B cell (primary cell): Measurements from ENCODE around the gene PCDH15. TPM values are rescaled to one million over a fixed set of nuclear protein-coding genes. Genes with fewer than 3 reads are reported as not detected.

Experiments used
- ATAC-seq: fragments of 200-7000 bp; cut with Tn5 transposase; one replicate; pipeline ENCODE4 v1.10.0; 2021; ENCODE audit warnings: low read depth, mild to moderate bottlenecking, moderate number of reproducible peaks, moderate library complexity
- CTCF ChIA-PET: fragments of 350-600 bp; sonication (Branson Sonifier 250); formaldehyde crosslinking; loops from one replicate; lab custom pipeline; 2021; ENCODE audit warnings: antibody characterized with exemption, inconsistent platforms; lab: Charles Lee
- POLR2A ChIA-PET: fragments of 350-600 bp; sonication (Branson Sonifier 250); formaldehyde crosslinking; loops from one replicate; lab custom pipeline; 2021; ENCODE audit warnings: antibody characterized with exemption; lab: Charles Lee
- DNase-seq: peaks from one replicate; pipeline ENCODE4 v3.0.0; 2013
- H2AFZ ChIP-seq: 2 replicates; pipeline ENCODE4 v1.6.1; 2012; ENCODE audit warnings: mild to moderate bottlenecking, low read depth, low read length; ENCODE audit not compliant: insufficient read depth, poor library complexity, severe bottlenecking
- H3K27ac ChIP-seq, 2 donors: 1 replicate in 1 of 2; 2 replicates in 1 of 2; pipeline ENCODE4 v1.5.1; 2012 to 2013; ENCODE audit warnings: low read length in 2 of 2, mild to moderate bottlenecking in 2 of 2, moderate library complexity in 1 of 2
- H3K27me3 ChIP-seq, 4 experiments: fragments of 200-600 bp in 1 of 4; sonication (generic) in 1 of 4; replicated peaks in 1 of 4; 1 replicate in 2 of 4; 2 replicates in 2 of 4; pipeline versions ENCODE4 v1.6.1 to v1.7.0; 2013 to 2016; ENCODE audit warnings: low read length in 3 of 4, mild to moderate bottlenecking in 2 of 4, mixed read lengths in 1 of 4, moderate library complexity in 1 of 4; ENCODE audit not compliant: insufficient read depth in 4 of 4, control insufficient read depth in 3 of 4; ENCODE audit errors: control extremely low read depth in 1 of 4
- H3K36me3 ChIP-seq, 2 experiments: replicated peaks in 1 of 2; 1 replicate in 1 of 2; 2 replicates in 1 of 2; pipeline versions ENCODE4 v1.6.1 to v1.7.1; 2013; ENCODE audit warnings: low read length in 1 of 2; ENCODE audit not compliant: insufficient read depth in 2 of 2, control insufficient read depth in 1 of 2; ENCODE audit errors: control extremely low read depth in 1 of 2, extremely low read depth in 1 of 2
- H3K4me1 ChIP-seq, 2 donors: fragments of 200-600 bp in 1 of 2; sonication (generic) in 1 of 2; 1 replicate in 1 of 2; 2 replicates in 1 of 2; pipeline versions ENCODE4 v1.5.1 to v1.6.1; 2013 to 2017; ENCODE audit warnings: low read length in 2 of 2; ENCODE audit not compliant: control insufficient read depth in 2 of 2, insufficient read depth in 2 of 2
- H3K4me2 ChIP-seq: replicated peaks from 2 replicates; pipeline ENCODE3; 2012; ENCODE audit warnings: mild to moderate bottlenecking, low read depth, low read length; ENCODE audit not compliant: poor library complexity, severe bottlenecking
- H3K4me3 ChIP-seq, 5 experiments: fragments of 200-600 bp in 1 of 5; sonication (generic) in 1 of 5; 1 replicate in 3 of 5; 2 replicates in 2 of 5; pipeline versions ENCODE4 v1.5.1 to v1.7.0; 2011 to 2016; ENCODE audit warnings: low read length in 4 of 5, mild to moderate bottlenecking in 4 of 5, low read depth in 2 of 5, control low read depth in 1 of 5, moderate library complexity in 1 of 5; ENCODE audit not compliant: insufficient read depth in 1 of 5; ENCODE audit errors: control extremely low read depth in 1 of 5, extremely low read depth in 1 of 5
- H3K79me2 ChIP-seq: fragments of 200-600 bp; sonication (generic); one replicate; pipeline ENCODE4 v1.6.0; 2016; ENCODE audit warnings: low read length; ENCODE audit not compliant: control insufficient read depth, insufficient read depth
- H3K9ac ChIP-seq: fragments of 200-600 bp; sonication (generic); 2 replicates; pipeline ENCODE4 v1.6.1; 2017; ENCODE audit warnings: mild to moderate bottlenecking, low read length, moderate library complexity
- H3K9me3 ChIP-seq, 3 donors: one replicate each; pipeline versions ENCODE4 v1.6.1 to v1.7.1; 2013; ENCODE audit warnings: low read length in 2 of 3; ENCODE audit not compliant: control insufficient read depth in 2 of 3, insufficient read depth in 1 of 3; ENCODE audit errors: control extremely low read depth in 1 of 3
- H4K20me1 ChIP-seq: 2 replicates; pipeline ENCODE4 v1.6.0; 2012; ENCODE audit warnings: mild to moderate bottlenecking, low read length; ENCODE audit not compliant: insufficient read depth, control insufficient read depth, poor library complexity, severe bottlenecking
- H3K27ac Mint-ChIP-seq: one replicate; pipeline ENCODE4 v1.8.0; 2021; ENCODE audit warnings: mixed read lengths
- H3K27me3 Mint-ChIP-seq: one replicate; pipeline ENCODE4 v1.8.0; 2021; ENCODE audit warnings: mixed read lengths
- H3K4me1 Mint-ChIP-seq: one replicate; pipeline ENCODE4 v1.8.0; 2021; ENCODE audit warnings: mixed read lengths
- H3K4me3 Mint-ChIP-seq: one replicate; pipeline ENCODE4 v1.8.0; 2021; ENCODE audit warnings: mixed read lengths
- H3K9me3 Mint-ChIP-seq: one replicate; pipeline ENCODE4 v1.8.0; 2022; ENCODE audit warnings: mixed read lengths; ENCODE audit not compliant: insufficient read depth
- EZH2 ChIP-seq: IDR thresholded peaks from 2 replicates; pipeline ENCODE4 v1.6.1; 2012; ENCODE audit warnings: borderline replicate concordance, low read depth, mild to moderate bottlenecking, moderate library complexity, low read length; ENCODE audit not compliant: insufficient read depth, poor library complexity, severe bottlenecking
- WGBS: methylation state at CpG from one replicate; pipeline ENCODE4 v1.1.5; 2013; ENCODE audit warnings: missing lambda C conversion rate; ENCODE audit not compliant: insufficient coverage; 5-methylcytosine and 5-hydroxymethylcytosine counted together
- intact Hi-C: fragments of 100-400 bp; cut with micrococcal nuclease; formaldehyde crosslinking; loops from one replicate; pipeline ENCODE4 v1.10.0; 2022
- polyA plus RNA-seq: library from polyadenylated mRNA; depleted of rRNA; stranded (reverse); fragments of >200 nt; gene quantifications from 2 replicates; pipeline ENCODE4 v1.2.3, GENCODE V29; 2012
- total RNA-seq, 2 donors: library from RNA; stranded (reverse); fragments of 120-200 nt in 1 of 2; gene quantifications; 1 replicate in 1 of 2; 2 replicates in 1 of 2; pipeline versions ENCODE4 v1.2.3 to v1.2.4, GENCODE V29; 2013 to 2022
- TF ChIP-seq, protein P1 (sequence below): fragments of 200-600 bp; IDR thresholded peaks from one replicate; pipeline ENCODE4 v1.8.0; 2022; ENCODE audit warnings: antibody characterized with exemption, mild to moderate bottlenecking

PCDH15 gene
- total and polyA plus RNA-seq, 2 donors (not counting 1 experiment from before 2014, with no cell fraction given): not detected

DNA sequence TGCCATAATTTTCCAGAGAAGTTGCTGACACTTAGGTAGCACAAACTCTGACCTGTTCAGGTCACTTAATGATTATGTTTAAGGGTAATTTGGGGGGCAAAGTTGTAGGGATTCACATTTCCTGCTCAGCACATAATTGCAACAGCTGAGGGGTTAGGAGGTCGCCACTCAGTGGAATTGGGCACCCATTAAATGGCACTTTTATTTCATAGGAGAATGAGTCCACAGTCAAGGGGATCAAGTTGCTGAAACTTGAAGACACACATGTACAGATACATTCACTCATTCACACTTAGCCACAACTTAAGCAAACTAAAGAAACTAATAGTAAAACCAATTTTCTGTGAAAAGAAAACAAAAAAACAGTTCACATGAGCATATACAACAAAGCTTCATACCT lies 1.5 kb downstream of the PCDH15 start:
- ATAC-seq: no peak
- intact Hi-C loops: no loop called here

DNA sequence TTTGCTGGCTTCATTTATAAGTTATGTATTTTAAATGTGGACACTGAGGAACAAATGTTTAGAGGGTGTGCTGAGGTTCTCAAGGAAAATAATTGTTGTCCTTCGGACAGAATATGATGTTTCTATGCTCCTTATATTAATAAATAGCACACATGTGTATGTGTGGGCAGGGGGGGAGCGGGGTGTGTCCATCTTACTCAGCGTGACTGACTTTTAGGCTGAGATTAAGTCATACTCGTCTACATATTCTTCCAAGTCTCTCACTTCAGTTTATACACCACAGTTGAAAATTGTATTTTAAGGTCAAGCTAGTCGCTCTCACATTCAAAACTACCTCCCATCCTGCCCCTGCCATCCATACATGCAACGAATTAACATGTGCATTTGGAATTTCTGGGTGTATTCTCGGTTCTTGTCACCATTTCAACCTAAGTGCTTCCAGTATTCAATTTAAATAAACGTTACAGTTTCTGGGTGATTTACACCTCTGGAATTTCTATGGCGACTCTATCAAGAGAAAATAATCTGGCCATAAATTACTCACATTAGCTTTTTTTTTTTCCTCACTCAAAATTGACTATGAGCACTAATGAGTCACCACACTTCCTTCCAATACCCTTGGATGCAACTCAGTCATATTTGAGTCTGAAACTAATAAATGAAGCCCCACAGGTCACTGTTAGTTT lies 3.3 kb downstream of the PCDH15 start:
- Histone ChIP-seq H3K36me3 (no peaks in the 10 kb centered on the region), H3K4me3 (no peak overlapping the region), H3K9me3 (no peaks in the 10 kb centered on the region), H4K20me1 (no peaks in the 10 kb centered on the region), H3K79me2 (no peaks in the 10 kb centered on the region), H3K27me3 (no peaks in the 10 kb centered on the region), H2AFZ (no peak overlapping the region), H3K27ac (no peak overlapping the region), H3K4me1 (no peaks in the 10 kb centered on the region), H3K4me2 (no peak overlapping the region), H3K9ac (no peak overlapping the region)
- POLR2A ChIA-PET: no interaction called here
- H3K4me1 Mint-ChIP-seq: no peaks in the 10 kb centered on the region
- ATAC-seq (no peak), DNase-seq (no peak)
- no peaks in the 10 kb centered on the region for H3K9me3 Mint-ChIP-seq
- no peak overlapping the region for H3K4me3 Mint-ChIP-seq
- no peaks in the 10 kb centered on the region for H3K27me3 Mint-ChIP-seq
- H3K27ac Mint-ChIP-seq: no peak overlapping the region
- CTCF ChIA-PET: no interaction called here
- TF ChIP-seq, protein P1, sequence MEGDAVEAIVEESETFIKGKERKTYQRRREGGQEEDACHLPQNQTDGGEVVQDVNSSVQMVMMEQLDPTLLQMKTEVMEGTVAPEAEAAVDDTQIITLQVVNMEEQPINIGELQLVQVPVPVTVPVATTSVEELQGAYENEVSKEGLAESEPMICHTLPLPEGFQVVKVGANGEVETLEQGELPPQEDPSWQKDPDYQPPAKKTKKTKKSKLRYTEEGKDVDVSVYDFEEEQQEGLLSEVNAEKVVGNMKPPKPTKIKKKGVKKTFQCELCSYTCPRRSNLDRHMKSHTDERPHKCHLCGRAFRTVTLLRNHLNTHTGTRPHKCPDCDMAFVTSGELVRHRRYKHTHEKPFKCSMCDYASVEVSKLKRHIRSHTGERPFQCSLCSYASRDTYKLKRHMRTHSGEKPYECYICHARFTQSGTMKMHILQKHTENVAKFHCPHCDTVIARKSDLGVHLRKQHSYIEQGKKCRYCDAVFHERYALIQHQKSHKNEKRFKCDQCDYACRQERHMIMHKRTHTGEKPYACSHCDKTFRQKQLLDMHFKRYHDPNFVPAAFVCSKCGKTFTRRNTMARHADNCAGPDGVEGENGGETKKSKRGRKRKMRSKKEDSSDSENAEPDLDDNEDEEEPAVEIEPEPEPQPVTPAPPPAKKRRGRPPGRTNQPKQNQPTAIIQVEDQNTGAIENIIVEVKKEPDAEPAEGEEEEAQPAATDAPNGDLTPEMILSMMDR: no peak
- TF ChIP-seq EZH2: no peak
- intact Hi-C loops: no loop called here
- 63% methylated on average over 2 of the region's 9 CpGs for WGBS

More for the DNA sequence above, 1.5 kb downstream of the PCDH15 start:
- WGBS: 67% methylated on average over 1 of the region's 1 CpG
- no peaks in the 10 kb centered on the region for H3K4me1 Mint-ChIP-seq
- Histone ChIP-seq H3K9me3 (no peaks in the 10 kb centered on the region), H3K36me3 (no peaks in the 10 kb centered on the region), H4K20me1 (no peaks in the 10 kb centered on the region), H3K4me2 (no peak overlapping the region), H3K27ac (no peak overlapping the region), H3K27me3 (no peaks in the 10 kb centered on the region), H3K4me1 (no peaks in the 10 kb centered on the region), H3K4me3 (no peak overlapping the region), H3K9ac (no peak overlapping the region), H3K79me2 (no peaks in the 10 kb centered on the region), H2AFZ (no peak overlapping the region)
- H3K27ac Mint-ChIP-seq: no peak overlapping the region
- ChIA-PET CTCF (no interaction called here), POLR2A (no interaction called here)
- H3K9me3 Mint-ChIP-seq: peaks cover 3% of the 10 kb centered on the region
- TF ChIP-seq, protein P1: no peak
- TF ChIP-seq EZH2: no peak
- no peaks in the 10 kb centered on the region for H3K27me3 Mint-ChIP-seq
- no peak overlapping the region for H3K4me3 Mint-ChIP-seq
- DNase-seq: no peak
